ENCODE measurements around the gene THBS2.

- TF ChIP-seq CTCF (IDR thresholded peaks at IDR 0.05) (no peak), EP300 (IDR thresholded peaks at IDR 0.05) (no peak), POLR2A (IDR thresholded peaks at IDR 0.05) (no peak)
Observed at GRCh38 chr6:169217972-169218371, 35.7 kb downstream of the THBS2 start.

Measured in ovary (tissue), 3 donors.